ENCODE data around the gene CADM1. TPM values are rescaled to one million over a fixed set of nuclear protein-coding genes. Genes with fewer than 3 reads are reported as not detected.

Gene CADM1
- total RNA-seq, 2 experiments from 2014 or later: 59.7 to 89.7 TPM

GRCh38 chr11:115383431-115383830 is 120.8 kb downstream of the CADM1 start:
- no peaks in the 10 kb centered on the region for H3K79me2 ChIP-seq (ENCODE audit: insufficient read depth, low read depth, low read length)
- H3K4me1 ChIP-seq (ENCODE audit: insufficient read depth, low read length, poor library complexity, severe bottlenecking): peaks cover 8% of the 10 kb centered on the region
- H3K9me2 ChIP-seq (ENCODE audit: insufficient read depth, low read length): no peaks in the 10 kb centered on the region
- no peak overlapping the region for H3K4me2 ChIP-seq (ENCODE audit: low read length)
- DNase-seq (ENCODE audit: low spot score): peak; percentile 8
- intact Hi-C loops (cut with micrococcal nuclease; ENCODE audit: unreplicated experiment): no loop called here
- no TSS peak for BruUV-seq (replicated peaks)
- no peaks in the 10 kb centered on the region for H3K36me3 ChIP-seq (ENCODE audit: insufficient read depth, low read length)
- no peak for TF ChIP-seq EZH2phosphoT487 (IDR thresholded peaks at IDR 0.05; ENCODE audit: borderline replicate concordance, low read depth, low read length)
- TF ChIP-seq CTCF (conservative IDR thresholded peaks at IDR 0.05; ENCODE audit: low read length): no peak
- H3K4me3 ChIP-seq (ENCODE audit: low read depth, low read length, poor library complexity, severe bottlenecking): no peak overlapping the region
- H3K27ac ChIP-seq (ENCODE audit: low read depth, low read length, poor library complexity, severe bottlenecking): no peak overlapping the region
- 0 out of 2 replicates have a peak, but pooled peaks cover 4% of the 10 kb centered on the region for H4K20me1 ChIP-seq (ENCODE audit: insufficient read depth, low read length)
- no peak overlapping the region for H2AFZ ChIP-seq (ENCODE audit: low read length)
- CTCF ChIA-PET (ENCODE audit: unreplicated experiment): no interaction called here
- POLR2A ChIA-PET: interaction anchor here (0.9 kb wide), 1 partner anchor 10 kb away, joined by 3 read pairs; no protein-coding TSS in a partner anchor
- H3K9me3 ChIP-seq (ENCODE audit: low read length): no peaks in the 10 kb centered on the region

- peaks cover 8% of the 10 kb centered on the region for H3K4me1 ChIP-seq (ENCODE audit: insufficient read depth, low read length, poor library complexity, severe bottlenecking)
- H4K20me1 ChIP-seq (ENCODE audit: insufficient read depth, low read length): 0 out of 2 replicates have a peak, but pooled peaks cover 4% of the 10 kb centered on the region
- no peaks in the 10 kb centered on the region for H3K36me3 ChIP-seq (ENCODE audit: insufficient read depth, low read length)
- no peak overlapping the region for H3K4me2 ChIP-seq (ENCODE audit: low read length)
- H3K9me3 ChIP-seq (ENCODE audit: low read length): no peaks in the 10 kb centered on the region
- H3K9me2 ChIP-seq (ENCODE audit: insufficient read depth, low read length): no peaks in the 10 kb centered on the region
- TF ChIP-seq EZH2phosphoT487 (IDR thresholded peaks at IDR 0.05; ENCODE audit: borderline replicate concordance, low read depth, low read length) (no peak), CTCF (conservative IDR thresholded peaks at IDR 0.05; ENCODE audit: low read length) (no peak)
- no peak overlapping the region for H3K4me3 ChIP-seq (ENCODE audit: low read depth, low read length, poor library complexity, severe bottlenecking)
- ChIA-PET POLR2A (interaction anchor here (1.0 kb wide), 1 partner anchor 122 kb away, joined by 3 read pairs; no protein-coding TSS in a partner anchor), CTCF (ENCODE audit: unreplicated experiment) (no interaction called here)
- no peak overlapping the region for H3K27ac ChIP-seq (ENCODE audit: low read depth, low read length, poor library complexity, severe bottlenecking)
- intact Hi-C loops (cut with micrococcal nuclease; ENCODE audit: unreplicated experiment): no loop called here
- BruUV-seq (replicated peaks): no TSS peak
- H2AFZ ChIP-seq (ENCODE audit: low read length): no peak overlapping the region
- DNase-seq (ENCODE audit: low spot score): no peak
- no peaks in the 10 kb centered on the region for H3K79me2 ChIP-seq (ENCODE audit: insufficient read depth, low read depth, low read length)
Measured at GRCh38 chr11:115379528-115379927, 124.7 kb downstream of the CADM1 start.

GRCh38 chr11:115378557-115378956 is 125.7 kb downstream of the CADM1 start:
- POLR2A ChIA-PET: interaction anchor here (1.0 kb wide), 1 partner anchor 123 kb away, joined by 3 read pairs; no protein-coding TSS in a partner anchor
- no TSS peak for BruUV-seq (replicated peaks)
- no peaks in the 10 kb centered on the region for H3K79me2 ChIP-seq (ENCODE audit: insufficient read depth, low read depth, low read length)
- H3K4me3 ChIP-seq (ENCODE audit: low read depth, low read length, poor library complexity, severe bottlenecking): no peak overlapping the region
- no peak overlapping the region for H2AFZ ChIP-seq (ENCODE audit: low read length)
- intact Hi-C loops (cut with micrococcal nuclease; ENCODE audit: unreplicated experiment): no loop called here
- no peaks in the 10 kb centered on the region for H3K9me2 ChIP-seq (ENCODE audit: insufficient read depth, low read length)
- peaks cover 8% of the 10 kb centered on the region for H3K4me1 ChIP-seq (ENCODE audit: insufficient read depth, low read length, poor library complexity, severe bottlenecking)
- no peaks in the 10 kb centered on the region for H3K36me3 ChIP-seq (ENCODE audit: insufficient read depth, low read length)
- TF ChIP-seq EZH2phosphoT487 (IDR thresholded peaks at IDR 0.05; ENCODE audit: borderline replicate concordance, low read depth, low read length) (no peak), CTCF (conservative IDR thresholded peaks at IDR 0.05; ENCODE audit: low read length) (no peak)
- DNase-seq (ENCODE audit: low spot score): no peak
- CTCF ChIA-PET (ENCODE audit: unreplicated experiment): no interaction called here
- no peak overlapping the region for H3K27ac ChIP-seq (ENCODE audit: low read depth, low read length, poor library complexity, severe bottlenecking)
- no peaks in the 10 kb centered on the region for H3K9me3 ChIP-seq (ENCODE audit: low read length)
- H4K20me1 ChIP-seq (ENCODE audit: insufficient read depth, low read length): 0 out of 2 replicates have a peak, but pooled peaks cover 4% of the 10 kb centered on the region
- no peak overlapping the region for H3K4me2 ChIP-seq (ENCODE audit: low read length)
